K562 (cell line): Measurements from ENCODE around the gene MLLT1.

Experiments used
- E2F4 ChIP-seq: sonication (generic); formaldehyde crosslinking; IDR thresholded peaks from 2 replicates; pipeline ENCODE4 v1.8.0; 2022; ENCODE audit warnings: mild to moderate bottlenecking, low read depth, missing genetic modification reagents
- HIVEP1 ChIP-seq: fragments of 250-450 bp; sonication (Bioruptor Pico); IDR thresholded peaks from 2 replicates; pipeline ENCODE4 v1.4.0; 2020; ENCODE audit warnings: mild to moderate bottlenecking
- MAX ChIP-seq: sonication (generic); formaldehyde crosslinking; IDR thresholded peaks from 2 replicates; pipeline ENCODE4 v1.9.0; 2022; ENCODE audit warnings: mild to moderate bottlenecking, missing genetic modification reagents
- MBD2 ChIP-seq: sonication (generic); IDR thresholded peaks from 2 replicates; pipeline ENCODE4 v1.6.1; 2016; ENCODE audit warnings: low read depth, borderline replicate concordance
- POLR2A ChIP-seq: fragments of 450-650 bp; conservative IDR thresholded peaks from 2 replicates; pipeline ENCODE4 v1.6.1; 2016
- SMAD3 ChIP-seq: fragments of 450-650 bp; formaldehyde crosslinking; conservative IDR thresholded peaks from 2 replicates; pipeline ENCODE4 v1.4.0; 2020; ENCODE audit warnings: mild to moderate bottlenecking
- STAT5B ChIP-seq: fragments of 250-450 bp; sonication (Bioruptor Pico); IDR thresholded peaks from 2 replicates; pipeline ENCODE4 v1.8.0; 2021; ENCODE audit warnings: mild to moderate bottlenecking, inconsistent platforms
- ZFP36 ChIP-seq: fragments of 150-350 bp; IDR thresholded peaks from 2 replicates; pipeline ENCODE4 v1.6.1; 2018; ENCODE audit warnings: low read length, low read depth; ENCODE audit not compliant: partially characterized antibody
- ZNF408 ChIP-seq: fragments of 250-450 bp; sonication (Bioruptor Pico); IDR thresholded peaks from 2 replicates; pipeline ENCODE4 v1.4.0; 2020; ENCODE audit warnings: low read depth, mild to moderate bottlenecking, moderate library complexity
- ZSCAN29 ChIP-seq: fragments of 450-650 bp; IDR thresholded peaks from 2 replicates; pipeline ENCODE4 v1.6.1; 2017

- TF ChIP-seq ZSCAN29 (no peak), SMAD3 (no peak), MAX (no peak), ZFP36 (no peak), STAT5B (CRISPR knock-in tag) (no peak), ZNF408 (CRISPR knock-in tag) (no peak), MBD2 (no peak), POLR2A (no peak), HIVEP1 (CRISPR knock-in tag) (no peak), E2F4 (CRISPR knock-in tag) (no peak)
Observed at GRCh38 chr19:6222884-6223283, 56.9 kb downstream of the MLLT1 start.
